Neural cell (in vitro differentiated cells): ENCODE data around the gene APOBEC3A. TPM values are rescaled to one million over a fixed set of nuclear protein-coding genes. Genes with fewer than 3 reads are reported as not detected.

Experiments used
- H2AFZ ChIP-seq: fragments of 200-600, 300-800 bp; sonication (generic), shearing (Covaris generic); 2 replicates; pipeline ENCODE4 v1.6.0; 2014; ENCODE audit warnings: low read depth, mild to moderate bottlenecking, antibody characterized with exemption, low read length, moderate library complexity
- H3F3A ChIP-seq: fragments of 200-600 bp; shearing (Covaris generic); 2 replicates; pipeline ENCODE4 v1.6.1; 2016; ENCODE audit warnings: mild to moderate bottlenecking, moderate library complexity, mixed read lengths, antibody characterized with exemption, low read length; ENCODE audit not compliant: insufficient read depth, poor library complexity, severe bottlenecking
- H3K27ac ChIP-seq: fragments of 200-600, 300-800 bp; sonication (generic), shearing (Covaris generic); 2 replicates; pipeline ENCODE4 v1.5.1; 2014; ENCODE audit warnings: mild to moderate bottlenecking, low read length, moderate library complexity
- H3K27me3 ChIP-seq: fragments of 300-800, 200-600 bp; sonication (generic), shearing (Covaris generic); 2 replicates; pipeline ENCODE4 v1.6.0; 2014; ENCODE audit warnings: mild to moderate bottlenecking, low read depth, low read length, moderate library complexity; ENCODE audit not compliant: insufficient read depth
- H3K36me3 ChIP-seq: fragments of 300-800, 200-600 bp; sonication (generic), shearing (Covaris generic); 2 replicates; pipeline ENCODE4 v1.5.1; 2014; ENCODE audit warnings: mild to moderate bottlenecking, antibody characterized with exemption, low read length, moderate library complexity; ENCODE audit not compliant: insufficient read depth
- H3K4me2 ChIP-seq: fragments of 300-800, 200-600 bp; sonication (generic), shearing (Covaris generic); 2 replicates; pipeline ENCODE4 v1.6.0; 2014; ENCODE audit warnings: mild to moderate bottlenecking, low read length
- H3K4me3 ChIP-seq: fragments of 300-800, 200-600 bp; sonication (generic), shearing (Covaris generic); 2 replicates; pipeline ENCODE4 v1.5.1; 2014; ENCODE audit warnings: mild to moderate bottlenecking, low read length, moderate library complexity
- H3K79me2 ChIP-seq: fragments of 200-600 bp; shearing (Covaris generic); replicated peaks from 2 replicates; pipeline ENCODE4 v1.6.0; 2014; ENCODE audit warnings: mild to moderate bottlenecking, low read length, moderate library complexity; ENCODE audit not compliant: insufficient read depth
- H3K9ac ChIP-seq: fragments of 300-800, 200-600 bp; sonication (generic), shearing (Covaris generic); 2 replicates; pipeline ENCODE4 v1.6.1; 2016; ENCODE audit warnings: mild to moderate bottlenecking, low read length, mixed read lengths
- H3K9me2 ChIP-seq: fragments of 200-600 bp; shearing (Covaris generic); 2 replicates; pipeline ENCODE4 v1.6.1; 2016; ENCODE audit warnings: mild to moderate bottlenecking, low read length, mixed read lengths; ENCODE audit not compliant: insufficient read depth
- H3K9me3 ChIP-seq: fragments of 200-600, 300-800 bp; sonication (generic), shearing (Covaris generic); 2 replicates; pipeline ENCODE4 v1.6.1; 2016; ENCODE audit warnings: mild to moderate bottlenecking, mixed run types, low read length, moderate library complexity, mixed read lengths
- H4K20me1 ChIP-seq: fragments of 200-600 bp; shearing (Covaris generic); 2 replicates; pipeline ENCODE4 v1.6.1; 2016; ENCODE audit warnings: mild to moderate bottlenecking, mixed run types; ENCODE audit not compliant: insufficient read depth
- CTCF ChIP-seq: fragments of 450-650 bp; IDR thresholded peaks from 2 replicates; pipeline ENCODE4 v1.5.1; 2014; ENCODE audit warnings: antibody characterized with exemption, mild to moderate bottlenecking, moderate library complexity; ENCODE audit not compliant: poor library complexity, severe bottlenecking
- EP300 ChIP-seq: fragments of 450-650 bp; conservative IDR thresholded peaks from 2 replicates; pipeline ENCODE4 v1.6.1; 2014; ENCODE audit warnings: antibody characterized with exemption, mild to moderate bottlenecking, moderate library complexity; ENCODE audit not compliant: poor library complexity, severe bottlenecking
- EZH2 ChIP-seq: fragments of 200-600, 300-800 bp; shearing (Covaris generic), sonication (generic); IDR thresholded peaks from 2 replicates; pipeline ENCODE4 v1.6.1; 2014; ENCODE audit warnings: antibody characterized with exemption, low read length, borderline replicate concordance, mild to moderate bottlenecking; ENCODE audit not compliant: insufficient read depth, poor library complexity, severe bottlenecking
- MXI1 ChIP-seq: fragments of 450-650 bp; conservative IDR thresholded peaks from 2 replicates; pipeline ENCODE4 v1.6.1; 2014; ENCODE audit warnings: antibody characterized with exemption, mild to moderate bottlenecking; ENCODE audit not compliant: poor library complexity, severe bottlenecking
- POLR2AphosphoS5 ChIP-seq: IDR thresholded peaks from 2 replicates; pipeline ENCODE4 v1.6.1; 2012
- RAD21 ChIP-seq: fragments of 450-650 bp; conservative IDR thresholded peaks from 2 replicates; pipeline ENCODE4 v1.6.1; 2014; ENCODE audit warnings: antibody characterized with exemption, mild to moderate bottlenecking, moderate library complexity
- REST ChIP-seq: IDR thresholded peaks from 2 replicates; pipeline ENCODE4 v1.6.1; 2012; ENCODE audit warnings: borderline replicate concordance
- SMC3 ChIP-seq: fragments of 450-650 bp; conservative IDR thresholded peaks from 2 replicates; pipeline ENCODE4 v1.6.1; 2014; ENCODE audit warnings: antibody characterized with exemption, mild to moderate bottlenecking, moderate library complexity; ENCODE audit not compliant: poor library complexity
- TAF1 ChIP-seq: IDR thresholded peaks from 2 replicates; pipeline ENCODE4 v1.6.1; 2012; ENCODE audit warnings: low read depth
- polyA plus RNA-seq: library from polyadenylated mRNA; depleted of rRNA; stranded (reverse); fragments of >200 nt; gene quantifications from 2 replicates; pipeline ENCODE4 v1.2.3, GENCODE V29; 2014

APOBEC3A gene
- polyA plus RNA-seq, 1 donor from 2014 or later, result not detected

GRCh38 chr22:38936562-38936961 is 20.8 kb upstream of the APOBEC3A start:
- no peaks in the 10 kb centered on the region for H3K36me3 ChIP-seq
- no peaks in the 10 kb centered on the region for H3K79me2 ChIP-seq
- no peaks in the 10 kb centered on the region for H3K9me2 ChIP-seq
- H3K27ac ChIP-seq, result no peak overlapping the region
- H3K4me2 ChIP-seq, result no peak overlapping the region
- H3F3A ChIP-seq, result no peaks in the 10 kb centered on the region
- TF ChIP-seq EP300 (no peak), TAF1 (no peak), POLR2AphosphoS5 (no peak), MXI1 (no peak), EZH2 (no peak), RAD21 (no peak), CTCF (no peak), REST (no peak), SMC3 (no peak)
- no peaks in the 10 kb centered on the region for H3K9me3 ChIP-seq
- no peaks in the 10 kb centered on the region for H3K27me3 ChIP-seq
- H2AFZ ChIP-seq, result no peak overlapping the region
- no peak overlapping the region for H3K4me3 ChIP-seq
- no peaks in the 10 kb centered on the region for H4K20me1 ChIP-seq
- no peak overlapping the region for H3K9ac ChIP-seq

- Histone ChIP-seq H2AFZ (no peak overlapping the region), H3K27ac (no peak overlapping the region), H3K9me3 (no peaks in the 10 kb centered on the region), H3K79me2 (no peaks in the 10 kb centered on the region), H3K27me3 (no peaks in the 10 kb centered on the region), H4K20me1 (no peaks in the 10 kb centered on the region), H3K4me3 (no peak overlapping the region), H3K9ac (no peak overlapping the region), H3K9me2 (no peaks in the 10 kb centered on the region), H3K36me3 (no peaks in the 10 kb centered on the region), H3F3A (no peaks in the 10 kb centered on the region), H3K4me2 (no peak overlapping the region)
- TF ChIP-seq RAD21 (no peak), POLR2AphosphoS5 (no peak), EP300 (no peak), REST (no peak), MXI1 (no peak), CTCF (no peak), EZH2 (no peak), TAF1 (no peak)
Measured at GRCh38 chr22:38937036-38937435, 20.4 kb upstream of the APOBEC3A start.
